Dedifferentiated amniotic fluid mesenchymal stem cell (primary cell): ENCODE results near the gene WDR90.
A peak's percentile ranks its signal among the peaks of the same experiment; 100 is the strongest.

Source experiments
- DNase-seq: peaks from one replicate; pipeline ENCODE4 v3.0.0-alpha.2; 2016; ENCODE audit errors: extremely low spot score

The WDR90 gene

DNA sequence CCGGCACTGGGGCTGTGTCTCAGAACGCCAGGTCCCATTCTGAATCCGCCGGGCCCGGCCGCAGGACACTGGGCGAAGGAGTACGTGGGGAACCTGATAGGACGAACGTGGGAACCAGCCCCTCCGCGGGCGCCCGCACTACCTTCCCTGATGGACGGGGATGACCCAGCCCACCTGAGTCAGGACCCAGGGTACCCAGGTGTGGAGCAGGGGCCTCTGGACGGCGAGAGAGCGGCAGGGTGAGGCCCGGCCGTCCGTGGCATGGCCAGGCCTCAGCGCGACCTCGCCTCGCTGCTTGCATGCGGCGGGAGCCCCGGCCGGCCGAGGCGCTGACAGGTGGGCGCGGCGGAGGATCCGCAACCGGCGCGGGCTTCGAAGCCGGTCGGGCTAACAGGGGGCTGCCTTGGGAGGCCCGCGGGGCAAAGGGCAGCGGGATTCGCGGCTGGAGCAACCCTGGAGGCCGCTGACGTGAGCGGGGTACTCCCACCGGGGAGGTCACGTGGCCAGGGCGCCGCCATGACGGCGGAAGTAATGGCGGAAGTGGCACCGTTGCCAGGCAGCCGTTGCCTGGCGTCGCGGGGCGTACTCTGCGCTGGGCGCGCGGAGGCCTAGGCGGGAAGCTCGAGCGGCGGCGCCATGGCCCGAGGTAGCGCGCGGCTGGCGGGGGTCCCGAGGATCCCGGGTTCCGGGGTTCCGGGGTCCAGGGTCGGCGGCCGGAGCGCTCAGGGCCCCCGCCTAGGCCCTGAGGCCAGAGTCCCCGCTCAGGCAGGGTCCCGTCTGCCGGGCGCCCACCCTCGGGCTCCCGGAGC, at the start of gene WDR90:
Gene WDR90 (plus strand): TSS at position 585 of the 809 bp plus-strand sequence. CDS start 52 bp downstream, at position 637.
- DNase-seq, result peak; percentile 75

DNA sequence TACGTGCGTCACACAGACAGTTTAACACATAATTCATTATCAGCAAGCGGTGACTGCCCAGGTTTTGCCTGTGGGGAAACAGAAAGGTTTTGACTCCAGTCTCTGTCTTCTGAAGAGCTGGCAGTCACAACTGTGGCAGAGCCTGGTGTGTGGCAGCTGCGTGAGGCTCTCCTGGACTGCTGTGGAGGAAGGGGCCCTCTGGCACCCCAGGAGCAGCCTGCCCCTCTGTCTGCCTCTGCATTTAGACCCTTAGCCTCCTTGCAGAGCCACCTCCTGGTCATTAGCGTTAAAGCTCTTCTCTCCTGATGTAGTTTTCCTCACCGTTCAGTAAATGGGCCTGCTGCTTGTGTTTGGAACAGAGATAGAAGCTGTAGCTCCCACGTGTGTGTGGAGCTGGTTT, 48.4 kb upstream of the WDR90 start:
- no peak for DNase-seq

DNA sequence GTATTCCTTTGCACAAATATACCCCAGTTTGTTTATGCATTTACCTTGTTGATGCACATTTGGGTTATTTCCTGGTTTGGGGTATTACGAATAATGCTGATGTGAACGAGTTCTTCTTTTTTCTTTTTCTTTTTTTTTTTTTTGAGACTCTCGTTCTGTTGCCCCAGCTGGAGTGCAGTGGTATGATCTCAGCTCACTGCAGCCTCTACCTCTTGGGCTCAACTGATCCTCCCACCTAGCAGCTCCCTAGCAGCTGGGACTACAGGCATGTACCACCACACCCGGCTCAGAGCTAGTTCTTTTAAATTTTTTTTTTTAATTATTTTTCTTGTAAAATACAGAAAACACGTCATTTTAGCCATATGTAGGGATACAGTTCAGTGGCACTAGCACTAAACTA, 45.2 kb upstream of the WDR90 start:
- no peak for DNase-seq

DNA sequence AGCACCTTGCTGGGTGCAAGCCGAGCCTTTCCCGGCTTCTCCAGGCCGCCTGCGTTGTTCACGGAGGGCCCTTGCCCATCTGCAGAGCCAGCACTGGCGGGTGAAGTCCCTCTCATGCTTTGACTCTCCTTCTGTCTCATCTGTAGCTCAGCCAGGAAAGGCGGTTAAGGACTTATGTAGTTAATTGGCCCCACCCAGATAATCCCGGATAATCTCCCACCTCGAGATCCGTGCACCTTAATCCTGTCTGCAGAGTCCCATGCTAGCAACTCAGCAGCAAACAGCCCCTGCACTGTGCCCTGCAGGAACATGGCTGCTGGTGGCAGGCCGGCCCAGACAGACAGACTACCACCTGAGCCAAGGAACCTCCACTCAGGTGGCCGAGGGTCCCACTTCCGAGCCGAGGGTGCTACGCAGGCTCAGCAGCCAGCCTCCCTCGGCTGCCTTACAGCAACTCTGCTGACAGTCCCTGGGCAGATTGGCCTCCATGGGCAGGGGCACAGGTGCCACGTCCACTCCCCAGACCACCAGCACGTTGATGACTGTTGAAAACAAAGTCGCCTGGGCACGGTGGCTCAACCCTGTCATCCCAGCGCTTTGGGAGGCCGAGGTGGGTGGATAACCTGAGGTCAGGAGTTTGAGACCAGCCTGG, 42.4 kb upstream of the WDR90 start:
- DNase-seq, result no peak

DNA sequence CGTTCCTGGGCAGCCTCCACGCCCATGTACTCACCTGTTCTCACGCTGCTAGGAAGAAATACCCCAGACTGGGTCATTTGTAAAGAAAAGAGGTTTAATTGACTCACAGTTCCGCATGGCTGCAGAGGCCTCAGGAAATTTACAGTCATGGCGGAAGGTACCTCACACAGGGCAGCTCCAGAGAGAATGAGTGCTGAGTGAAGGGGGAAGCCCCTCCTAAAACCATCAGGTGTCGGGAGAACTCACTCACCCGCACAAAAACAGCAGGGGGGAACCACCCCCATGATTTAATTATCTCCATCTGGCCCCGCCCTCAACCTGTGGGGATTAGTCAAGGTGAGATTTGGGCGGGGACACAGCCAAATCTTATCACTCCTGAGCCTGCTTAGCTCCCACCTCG, 41.1 kb upstream of the WDR90 start:
- no peak for DNase-seq

DNA sequence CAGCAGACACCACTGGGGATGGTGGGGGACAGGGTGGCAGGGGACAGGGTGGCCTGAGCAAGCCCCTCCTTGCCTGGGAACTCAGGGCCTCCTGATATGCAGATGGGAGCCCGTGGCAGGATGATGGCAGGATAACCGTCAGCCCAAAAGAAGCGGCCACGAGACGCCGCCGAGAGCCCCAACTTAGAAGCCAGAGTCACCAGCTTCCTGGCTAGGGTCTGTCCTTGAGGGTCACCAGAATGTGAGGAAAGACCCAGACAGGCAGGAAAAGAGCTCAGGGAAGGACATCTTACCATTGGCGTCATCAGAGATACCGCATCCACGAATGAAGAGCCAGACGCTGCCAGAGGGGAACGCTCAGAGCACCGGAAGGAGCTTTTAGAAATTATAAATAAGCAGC, 39.8 kb upstream of the WDR90 start:
- no peak for DNase-seq

DNA sequence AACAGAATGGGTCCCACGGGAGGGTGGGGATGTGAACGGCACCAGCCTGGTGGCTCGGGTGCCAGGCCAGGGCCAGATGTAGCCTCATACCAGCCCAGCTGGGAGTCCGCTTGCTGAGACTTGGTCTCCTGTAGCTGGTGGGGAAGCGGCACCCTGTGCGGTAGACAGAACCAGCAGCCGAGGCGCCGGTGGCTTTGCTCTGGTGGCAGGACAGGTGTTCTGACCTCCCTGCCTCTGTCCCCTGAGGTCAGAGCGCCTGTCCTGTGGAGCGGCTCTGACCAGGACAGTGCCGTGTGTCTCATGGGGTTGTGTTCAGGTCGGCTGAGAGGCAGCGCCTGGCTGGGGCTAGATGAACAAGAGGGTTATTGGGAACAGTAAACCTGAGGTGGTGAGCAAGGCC, 39.2 kb upstream of the WDR90 start:
- no peak for DNase-seq

DNA sequence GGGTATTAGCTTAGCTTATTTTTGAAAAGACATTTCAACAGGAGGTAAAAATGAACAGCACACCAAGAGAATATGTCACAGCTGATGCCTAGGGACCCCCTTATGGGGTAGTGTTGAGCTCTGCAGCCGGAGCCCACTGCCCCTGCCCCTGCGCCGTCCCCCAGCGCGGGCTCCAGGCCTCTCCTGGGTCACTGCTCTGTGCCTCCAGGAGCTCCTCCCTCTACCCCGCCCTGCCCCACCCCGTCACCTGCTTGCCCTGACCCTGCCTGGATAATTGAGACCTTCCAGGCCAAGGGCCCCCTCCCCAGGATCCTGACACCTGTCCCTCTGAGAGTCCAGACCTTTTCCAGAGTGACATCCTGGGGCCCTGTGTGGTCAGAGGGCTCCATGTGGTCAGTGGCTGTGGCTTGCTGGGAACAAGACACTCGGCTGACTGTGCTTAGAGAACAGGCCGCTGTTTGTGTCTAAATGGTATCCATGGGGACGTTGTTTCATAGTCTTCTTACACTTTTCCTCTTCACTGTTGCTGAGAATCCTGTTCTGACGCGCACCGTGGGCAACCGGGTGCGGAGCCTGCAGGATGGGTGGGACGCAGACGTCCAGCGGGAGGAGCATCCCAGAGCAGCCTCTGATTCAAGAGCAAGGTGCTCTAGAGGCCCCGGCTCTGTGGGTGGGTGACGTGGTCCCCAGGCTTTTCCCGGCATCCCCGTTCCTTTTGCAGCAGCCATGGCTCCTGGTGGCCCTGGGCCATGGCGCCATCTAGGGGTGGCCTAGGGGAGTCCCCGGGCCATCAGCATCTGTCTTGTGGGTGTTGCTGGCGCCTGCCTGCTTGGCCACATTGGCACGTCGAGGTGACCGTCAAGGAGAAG, 38.4 kb upstream of the WDR90 start:
- no peak for DNase-seq

DNA sequence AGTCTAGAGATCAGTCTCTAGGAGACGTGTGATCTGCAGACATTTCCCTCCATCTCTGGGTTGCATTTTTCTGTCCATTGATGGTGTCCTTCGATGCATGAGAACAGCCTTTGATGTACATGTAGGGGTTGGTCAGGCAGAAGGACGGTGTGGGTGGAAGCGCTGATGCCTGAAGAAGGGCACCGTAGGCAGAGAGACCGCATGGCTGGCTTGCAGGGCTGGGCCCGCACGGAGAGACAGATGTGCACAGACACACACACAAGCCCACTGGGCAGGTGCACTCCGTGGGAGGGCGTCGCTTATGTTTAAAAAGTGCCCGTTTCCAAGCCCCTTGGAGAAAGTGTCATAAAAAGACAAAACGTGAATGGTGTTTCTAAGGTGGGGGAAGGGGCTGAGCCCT, 34.0 kb upstream of the WDR90 start:
- DNase-seq, result no peak

DNA sequence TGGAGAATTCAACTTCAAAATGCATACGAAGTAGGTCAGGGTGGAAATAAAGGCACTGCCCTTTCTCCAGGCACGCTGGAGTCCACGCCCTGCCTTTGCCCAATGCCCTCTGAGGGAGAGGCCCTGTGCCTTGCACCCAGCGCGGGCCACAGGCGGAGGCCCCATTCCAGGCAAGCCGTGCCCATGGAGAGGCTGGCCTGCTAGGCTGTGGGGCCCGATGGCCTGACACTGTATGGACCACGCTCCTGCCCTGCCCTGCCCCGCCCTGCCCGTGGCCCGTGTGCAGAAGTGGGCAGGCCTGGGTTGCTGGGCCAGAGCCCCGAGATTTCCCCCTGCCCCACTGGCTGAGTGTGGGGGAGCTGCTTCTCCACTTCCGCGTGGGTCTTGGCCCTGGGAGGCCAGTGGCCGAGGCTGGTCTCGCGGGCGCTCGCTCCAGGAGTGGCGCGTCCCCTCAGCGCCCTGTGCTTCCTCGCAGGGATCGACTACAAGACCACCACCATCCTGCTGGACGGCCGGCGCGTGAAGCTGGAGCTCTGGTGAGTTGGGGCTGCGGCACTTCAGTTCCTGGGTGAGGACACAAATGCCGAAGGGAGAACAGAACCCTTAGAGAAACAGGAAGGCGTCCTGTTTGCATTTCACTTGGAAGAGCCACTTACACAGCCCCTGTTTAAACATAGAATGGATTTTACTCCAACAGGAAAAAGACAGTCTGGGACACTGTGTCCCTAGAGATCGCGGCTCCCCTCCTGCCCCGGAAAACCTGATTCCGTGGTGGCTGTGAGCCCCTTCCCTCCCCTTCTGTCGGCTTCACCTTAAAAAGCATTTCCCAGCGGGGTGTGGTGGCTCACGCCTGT, 32.2 kb upstream of the WDR90 start:
- DNase-seq, result no peak

DNA sequence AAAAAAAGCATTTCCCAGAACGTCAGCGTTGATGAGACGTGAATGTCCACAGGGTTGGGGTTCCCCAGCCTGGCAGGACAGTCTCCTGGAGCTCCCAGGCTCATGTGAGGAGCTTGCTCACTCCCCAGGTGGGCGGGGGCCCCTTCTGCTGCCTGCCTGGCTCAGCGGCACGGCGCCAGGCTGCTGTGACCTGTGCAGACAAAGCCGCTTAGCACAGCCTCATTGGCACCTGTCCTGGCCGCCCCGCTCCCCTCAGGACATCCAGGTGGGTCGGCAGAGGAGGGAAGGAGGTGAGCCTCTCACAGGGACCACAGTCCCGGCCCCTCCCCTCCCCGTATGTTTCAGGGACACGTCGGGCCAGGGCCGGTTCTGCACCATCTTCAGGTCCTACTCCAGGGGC, 31.3 kb upstream of the WDR90 start:
- no peak for DNase-seq

DNA sequence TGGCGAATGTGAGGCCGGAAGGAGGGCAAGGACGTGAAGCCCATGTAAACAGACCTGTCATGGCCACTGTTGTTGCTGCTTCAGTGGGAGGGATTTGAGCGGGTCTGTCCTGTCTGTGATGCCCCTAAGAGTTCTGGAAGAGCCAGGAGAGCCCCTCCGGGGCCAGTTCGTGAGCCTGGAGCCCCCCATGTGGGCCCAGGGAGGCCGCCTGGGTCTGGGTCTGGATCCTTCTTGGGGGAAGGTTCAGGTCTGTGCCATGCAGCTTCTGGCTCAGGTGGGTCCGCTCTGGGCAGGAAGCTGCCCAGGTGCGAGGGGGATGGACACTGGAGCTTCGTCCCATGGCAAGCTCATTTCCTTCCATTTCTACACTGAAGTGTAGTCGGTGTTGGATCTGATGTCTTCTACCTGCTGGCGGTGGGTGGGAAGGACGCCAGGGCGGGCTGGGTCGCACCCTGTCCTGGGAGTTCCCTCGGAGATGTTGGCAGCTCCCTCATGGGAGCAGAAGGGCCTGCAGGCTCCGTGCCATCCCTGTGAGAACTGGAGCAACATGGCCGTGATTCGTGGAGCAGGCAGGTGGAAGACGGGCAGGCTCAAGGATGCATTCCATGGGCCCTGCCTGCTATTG, 29.6 kb upstream of the WDR90 start:
- no peak for DNase-seq

DNA sequence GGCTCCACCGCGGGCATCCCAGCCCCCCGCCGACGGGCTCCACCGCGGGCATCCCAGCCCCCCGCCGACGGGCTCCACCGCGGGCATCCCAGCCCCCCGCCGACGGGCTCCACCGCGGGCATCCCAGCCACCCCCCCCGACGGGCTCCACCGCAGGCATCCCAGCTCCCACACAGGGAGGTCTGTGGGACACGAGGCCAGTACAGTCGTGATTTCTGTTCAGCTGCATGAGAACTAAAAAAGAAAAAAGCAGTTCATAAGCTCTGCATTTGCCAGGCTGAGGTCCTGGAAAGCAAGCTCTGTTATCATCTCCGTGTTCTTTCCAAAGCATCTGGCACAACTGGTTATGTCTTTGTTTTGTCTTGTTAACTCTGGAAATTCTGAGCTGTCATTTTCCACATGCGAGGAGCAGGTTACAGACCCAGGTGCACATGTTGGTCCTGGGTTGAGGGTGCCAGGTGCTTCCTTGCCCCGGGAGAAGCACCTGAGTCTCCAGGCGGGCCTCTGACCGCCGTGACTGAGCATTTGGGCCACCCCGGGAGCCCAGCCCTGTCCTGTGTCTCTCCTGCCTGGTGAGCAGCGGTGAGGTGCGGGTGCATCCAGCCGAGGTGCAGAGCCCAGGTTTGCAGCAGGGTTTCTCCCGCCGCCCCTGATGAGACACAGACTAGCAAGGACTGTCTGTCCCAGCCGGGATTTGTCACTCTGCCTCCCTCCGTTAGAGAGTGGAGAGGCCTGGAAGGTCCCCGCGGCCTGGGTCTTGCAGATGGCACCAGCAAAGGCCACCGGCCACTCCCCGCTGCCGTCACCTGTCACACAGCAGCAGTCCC, 28.3 kb upstream of the WDR90 start:
- DNase-seq, result no peak

DNA sequence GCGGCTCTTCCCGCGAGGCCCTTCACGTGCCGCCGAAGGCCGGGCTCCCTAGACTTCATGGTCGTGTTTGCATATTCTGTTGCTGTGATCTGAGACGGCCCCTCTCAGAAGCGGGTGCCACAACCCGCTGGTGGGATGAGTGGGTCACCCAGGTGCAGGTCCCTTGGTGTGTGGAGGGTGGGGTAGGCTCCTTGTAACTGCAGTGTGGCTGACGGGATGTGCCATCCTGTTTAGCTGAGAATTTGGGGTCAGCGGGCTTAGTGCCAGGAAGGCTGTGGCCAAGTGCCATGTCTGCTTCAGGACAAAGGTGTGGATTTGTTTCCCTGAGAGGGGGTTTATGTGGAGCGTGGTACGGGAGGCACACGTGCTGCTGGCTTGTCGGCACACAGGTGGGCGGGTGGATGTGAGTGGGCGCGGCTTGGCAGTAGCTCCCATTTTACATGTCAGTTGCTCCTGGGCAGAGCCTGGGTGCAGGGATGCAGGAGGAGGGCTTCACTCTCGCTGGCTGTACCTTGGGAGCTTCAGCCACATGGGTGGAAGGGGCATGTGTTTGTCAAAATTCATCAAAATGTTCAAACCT, 27.5 kb upstream of the WDR90 start:
- no peak for DNase-seq

DNA sequence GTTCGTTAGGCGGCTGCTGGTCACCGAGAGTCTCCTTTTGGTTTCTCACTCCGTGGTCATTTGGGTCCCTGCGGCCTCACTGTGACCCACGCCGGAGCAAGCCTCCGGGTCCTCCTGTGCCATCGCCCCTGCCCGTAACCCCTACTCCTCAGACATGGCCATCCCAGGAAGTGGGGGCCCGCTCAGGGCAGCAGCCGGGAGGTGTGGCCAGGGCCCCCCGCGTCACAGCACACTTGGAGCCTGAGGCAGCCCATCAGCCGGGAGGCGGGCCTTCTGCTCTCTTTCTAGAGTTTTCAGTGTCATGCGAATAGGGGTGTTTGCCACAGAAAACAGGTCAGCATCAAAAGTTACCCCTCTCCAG, 26.3 kb upstream of the WDR90 start:
- no peak for DNase-seq

DNA sequence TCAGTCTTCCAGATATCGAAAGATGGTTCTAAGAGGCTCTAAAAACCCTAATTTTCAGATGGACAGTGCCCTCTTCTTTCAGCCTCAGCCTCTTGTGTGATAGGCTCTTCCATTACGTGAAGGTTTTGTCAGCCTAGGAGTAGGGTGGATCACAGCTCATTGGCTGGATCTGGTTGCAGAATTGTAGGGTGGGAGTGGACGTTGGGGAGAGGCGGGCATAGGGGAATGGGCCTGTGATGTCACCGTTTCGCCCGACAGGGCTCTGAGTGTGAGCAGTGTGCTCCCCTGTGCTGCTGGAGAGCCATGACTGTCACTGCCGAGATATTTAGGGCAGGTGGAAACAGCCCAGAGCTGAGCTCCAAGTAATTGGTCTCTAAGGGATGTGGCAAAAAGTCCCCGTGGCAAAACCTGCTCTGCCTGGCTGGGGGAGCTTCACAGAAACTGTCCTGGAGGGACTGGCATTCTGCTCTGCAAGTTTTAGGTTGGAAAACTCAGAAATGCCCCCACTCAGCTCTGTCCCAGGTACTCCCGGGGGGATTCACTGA, 24.6 kb upstream of the WDR90 start:
- no peak for DNase-seq

DNA sequence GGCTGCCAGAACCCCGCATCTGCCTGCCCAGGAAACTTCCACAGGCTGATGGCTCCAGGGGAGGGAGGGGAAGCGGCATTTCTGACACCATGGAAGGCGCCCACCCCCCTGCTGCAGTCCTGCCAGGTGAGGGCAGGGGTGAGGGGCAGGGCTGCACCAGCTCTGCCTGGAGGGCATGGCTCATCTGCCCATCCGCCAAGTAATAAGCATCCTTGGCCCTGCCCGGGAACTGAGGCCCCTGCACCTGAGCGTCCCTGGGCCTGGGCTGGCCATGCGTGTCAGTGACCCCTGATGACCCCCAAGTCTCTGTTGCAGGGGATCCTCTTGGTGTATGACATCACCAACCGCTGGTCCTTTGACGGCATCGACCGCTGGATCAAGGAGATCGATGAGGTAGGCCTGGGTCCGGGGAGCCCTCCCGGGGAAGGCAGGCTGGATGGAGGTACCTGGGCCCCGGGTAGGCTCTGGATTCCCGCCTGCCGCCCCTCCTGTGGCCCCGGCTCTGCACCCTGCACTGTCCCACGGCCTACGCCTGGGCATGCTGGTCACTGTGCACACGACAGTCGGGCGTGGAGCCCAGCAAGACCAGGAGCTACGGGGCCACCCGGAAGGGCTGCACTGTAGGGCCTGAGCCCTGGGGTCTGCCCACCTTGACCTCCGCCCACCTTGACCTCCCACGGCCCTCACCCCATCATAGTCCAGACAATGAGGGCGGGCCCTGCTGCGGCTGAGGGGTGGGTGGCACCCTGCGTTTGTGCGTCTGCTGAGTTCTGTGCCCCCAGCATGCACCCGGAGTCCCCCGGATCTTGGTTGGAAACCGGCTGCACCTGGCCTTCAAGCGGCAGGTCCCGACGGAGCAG, 23.8 kb upstream of the WDR90 start:
- no peak for DNase-seq

DNA sequence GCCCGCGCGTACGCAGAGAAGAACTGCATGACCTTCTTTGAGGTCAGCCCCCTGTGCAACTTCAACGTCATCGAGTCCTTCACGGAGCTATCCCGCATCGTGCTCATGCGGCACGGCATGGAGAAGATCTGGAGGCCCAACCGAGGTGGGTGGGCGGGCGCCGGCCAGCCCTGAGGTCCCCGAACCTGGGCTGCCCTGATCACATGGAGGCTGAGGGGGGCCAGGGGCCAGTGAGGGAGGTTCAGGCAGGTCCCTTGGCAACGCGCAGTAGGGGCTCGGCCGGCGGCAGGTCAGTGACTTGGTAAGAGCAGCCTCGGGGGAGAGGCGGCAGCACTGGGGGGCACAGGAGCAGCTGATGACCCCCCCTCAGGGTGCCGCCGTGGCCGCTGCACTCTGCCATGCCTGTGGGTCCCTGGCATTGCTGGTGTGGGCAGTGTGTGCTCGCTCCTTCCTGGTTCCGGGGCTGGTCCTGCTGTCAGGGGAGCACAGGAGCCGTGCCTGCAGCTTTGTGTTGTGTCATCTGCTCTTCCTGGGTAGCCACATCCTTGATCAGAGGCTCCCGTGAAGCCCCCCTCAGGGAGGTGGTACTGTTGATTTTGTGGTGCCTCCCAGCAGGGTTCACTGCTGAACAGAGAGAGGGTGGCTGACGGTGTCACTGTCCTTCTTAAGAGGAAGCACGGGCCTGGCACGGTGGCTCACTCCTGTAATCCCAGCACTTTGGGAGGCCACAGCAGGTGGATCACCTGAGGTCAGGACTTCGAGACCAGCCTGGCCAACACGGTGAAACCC, 23.0 kb upstream of the WDR90 start:
- DNase-seq, result no peak
